Measurements from ENCODE around the gene SAMD14. TPM values are rescaled to one million over a fixed set of nuclear protein-coding genes. Genes with fewer than 3 reads are reported as not detected.

SAMD14 gene
- total and polyA plus RNA-seq, 7 donors, result 0.55 to 2.7 (median 1.0) TPM

DNA sequence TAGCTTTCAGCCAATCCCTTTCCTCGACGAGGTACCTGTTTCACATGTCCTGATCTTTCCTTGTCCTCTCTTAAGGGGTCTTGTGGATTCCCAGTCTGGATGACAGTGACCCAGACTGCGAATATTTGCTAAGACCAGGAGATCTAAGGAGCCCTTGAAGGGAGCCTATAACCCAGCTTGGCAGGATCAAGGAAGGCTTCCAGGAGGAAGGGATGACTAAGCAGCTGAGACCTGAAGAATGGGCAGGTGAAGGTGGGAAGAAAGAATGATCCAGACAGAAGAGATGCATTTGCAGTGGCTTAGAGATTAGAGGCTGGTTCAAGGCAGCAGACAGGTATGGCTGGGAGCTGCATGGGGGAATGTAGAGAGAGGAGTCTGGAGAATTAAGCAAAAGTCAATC is 36.7 kb downstream of the SAMD14 start:
- ATAC-seq, result no peak

DNA sequence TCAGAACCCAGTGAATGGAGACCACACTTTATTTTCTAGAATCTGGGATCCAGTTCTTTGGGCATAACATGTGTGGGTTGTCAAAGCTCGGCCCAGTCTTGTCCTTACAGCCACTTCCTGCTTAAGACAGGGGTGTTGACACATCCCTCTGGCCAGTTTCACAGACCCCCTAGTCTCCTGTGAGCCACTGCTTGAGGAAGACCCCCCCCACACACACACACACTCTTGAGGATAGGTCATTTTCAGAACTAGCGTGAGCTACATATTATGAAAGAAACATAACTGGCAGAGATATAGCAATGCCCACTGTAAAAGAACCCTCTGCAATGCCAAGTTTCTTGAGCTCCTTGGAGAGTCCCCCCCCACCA is 38.1 kb downstream of the SAMD14 start:
- Histone ChIP-seq H3K4me3 (no peak overlapping the region), H3K4me1 (peaks cover 17% of the 10 kb centered on the region), H3K36me3 (ENCODE audit: insufficient read depth in 1 of 2, low read depth in 1 of 2) (peaks cover 0 to 25% of the 10 kb centered on the region in 2 donors), H3K27me3 (ENCODE audit: insufficient read depth in 3 of 3, low read length in 2 of 3) (no peaks in the 10 kb centered on the region), H3K9me3 (no peaks in the 10 kb centered on the region), H3K27ac (no peak overlapping the region)
- DNase-seq (no peak), ATAC-seq (no peak)
- 65 to 79% (median 73%) methylated on average over 2 of the region's 2 CpGs for WGBS, 3 donors
- intact Hi-C loops (cut with DNase I), result loop anchor here in 1 of 2 donors (5.0 kb wide), 2 partner anchors 35 to 205 kb away; partner anchors contain the start of gene ITGA3
- TF ChIP-seq, protein P1, sequence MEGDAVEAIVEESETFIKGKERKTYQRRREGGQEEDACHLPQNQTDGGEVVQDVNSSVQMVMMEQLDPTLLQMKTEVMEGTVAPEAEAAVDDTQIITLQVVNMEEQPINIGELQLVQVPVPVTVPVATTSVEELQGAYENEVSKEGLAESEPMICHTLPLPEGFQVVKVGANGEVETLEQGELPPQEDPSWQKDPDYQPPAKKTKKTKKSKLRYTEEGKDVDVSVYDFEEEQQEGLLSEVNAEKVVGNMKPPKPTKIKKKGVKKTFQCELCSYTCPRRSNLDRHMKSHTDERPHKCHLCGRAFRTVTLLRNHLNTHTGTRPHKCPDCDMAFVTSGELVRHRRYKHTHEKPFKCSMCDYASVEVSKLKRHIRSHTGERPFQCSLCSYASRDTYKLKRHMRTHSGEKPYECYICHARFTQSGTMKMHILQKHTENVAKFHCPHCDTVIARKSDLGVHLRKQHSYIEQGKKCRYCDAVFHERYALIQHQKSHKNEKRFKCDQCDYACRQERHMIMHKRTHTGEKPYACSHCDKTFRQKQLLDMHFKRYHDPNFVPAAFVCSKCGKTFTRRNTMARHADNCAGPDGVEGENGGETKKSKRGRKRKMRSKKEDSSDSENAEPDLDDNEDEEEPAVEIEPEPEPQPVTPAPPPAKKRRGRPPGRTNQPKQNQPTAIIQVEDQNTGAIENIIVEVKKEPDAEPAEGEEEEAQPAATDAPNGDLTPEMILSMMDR (IDR thresholded peaks at IDR 0.05), result no peak

More for the DNA sequence above, 36.7 kb downstream of the SAMD14 start:
- Histone ChIP-seq H3K4me3 (no peak overlapping the region), H3K9me3 (no peaks in the 10 kb centered on the region), H3K27ac (no peak overlapping the region), H3K36me3 (ENCODE audit: insufficient read depth in 1 of 2, low read depth in 1 of 2) (peaks cover 0 to 31% of the 10 kb centered on the region in 2 donors), H3K4me1 (peaks cover 31% of the 10 kb centered on the region), H3K27me3 (ENCODE audit: insufficient read depth in 3 of 3, low read length in 2 of 3) (no peaks in the 10 kb centered on the region)
- no peak for DNase-seq
- TF ChIP-seq, protein P1 (IDR thresholded peaks at IDR 0.05), result no peak
- WGBS, 3 donors, result 82 to 92% (median 91%) methylated on average over 3 of the region's 3 CpGs
- intact Hi-C loops (cut with DNase I), result loop anchor here in 1 of 2 donors (5.0 kb wide), 2 partner anchors 36 to 204 kb away; partner anchors contain the start of gene ITGA3

DNA sequence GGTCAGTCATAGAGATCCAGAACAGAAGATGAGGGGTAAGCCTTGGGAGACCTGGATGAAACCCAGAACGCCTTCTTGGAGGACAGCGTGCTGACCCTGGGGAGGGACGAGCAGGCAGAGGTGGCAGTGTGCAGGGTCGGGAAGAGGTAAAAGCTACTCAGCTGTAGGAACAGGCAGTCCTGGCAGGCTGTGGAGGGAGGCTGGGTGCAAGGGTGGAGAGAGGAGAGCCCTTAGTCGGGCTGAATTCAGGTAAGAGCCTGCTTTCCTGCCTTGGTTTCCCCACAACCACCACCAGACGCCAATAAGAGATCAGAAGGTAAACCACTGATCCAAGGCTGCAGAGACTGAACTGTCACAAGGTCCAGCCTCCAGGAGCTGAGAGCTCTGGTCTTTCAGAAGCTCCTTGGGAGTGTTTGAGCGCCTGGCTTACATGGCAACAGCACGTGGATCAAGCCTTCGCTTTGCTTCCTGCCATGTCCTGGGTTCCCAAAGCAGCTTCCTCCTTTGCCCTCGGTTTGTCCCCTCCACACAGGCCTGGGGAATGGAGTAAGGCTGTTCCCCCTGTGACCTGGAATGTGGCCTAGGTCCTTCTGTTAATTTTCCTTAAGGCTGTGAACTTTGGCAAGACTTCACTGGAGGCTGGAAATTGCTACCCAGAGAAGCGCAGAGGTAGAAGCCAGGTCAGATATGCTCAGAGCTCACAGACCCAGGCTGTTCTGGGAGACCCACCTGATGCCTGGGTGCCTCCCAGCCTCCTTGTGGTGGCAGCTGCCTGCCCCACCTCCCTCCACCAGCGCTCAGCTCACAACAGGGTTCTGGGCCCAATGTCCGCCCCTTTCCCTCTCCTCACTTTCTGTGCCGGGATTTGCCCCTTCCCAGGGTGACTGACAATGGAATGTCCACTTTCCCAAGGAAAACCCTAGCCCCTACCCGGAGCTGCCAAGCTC is 38.7 kb downstream of the SAMD14 start:
- Histone ChIP-seq H3K27ac (no peak overlapping the region), H3K9me3 (no peaks in the 10 kb centered on the region), H3K36me3 (ENCODE audit: insufficient read depth in 1 of 2, low read depth in 1 of 2) (peaks cover 0 to 25% of the 10 kb centered on the region in 2 donors), H3K27me3 (ENCODE audit: insufficient read depth in 3 of 3, low read length in 2 of 3) (no peaks in the 10 kb centered on the region), H3K4me3 (no peak overlapping the region), H3K4me1 (peaks cover 11% of the 10 kb centered on the region)
- DNase-seq (no peak), ATAC-seq (no peak)
- TF ChIP-seq, protein P1 (IDR thresholded peaks at IDR 0.05), result no peak
- 69 to 80% (median 76%) methylated on average over 15 of the region's 15 CpGs for WGBS, 3 donors
- intact Hi-C loops (cut with DNase I), result loop anchor here in 1 of 2 donors (5.0 kb wide), 2 partner anchors 34 to 206 kb away; partner anchors contain the start of gene ITGA3

DNA sequence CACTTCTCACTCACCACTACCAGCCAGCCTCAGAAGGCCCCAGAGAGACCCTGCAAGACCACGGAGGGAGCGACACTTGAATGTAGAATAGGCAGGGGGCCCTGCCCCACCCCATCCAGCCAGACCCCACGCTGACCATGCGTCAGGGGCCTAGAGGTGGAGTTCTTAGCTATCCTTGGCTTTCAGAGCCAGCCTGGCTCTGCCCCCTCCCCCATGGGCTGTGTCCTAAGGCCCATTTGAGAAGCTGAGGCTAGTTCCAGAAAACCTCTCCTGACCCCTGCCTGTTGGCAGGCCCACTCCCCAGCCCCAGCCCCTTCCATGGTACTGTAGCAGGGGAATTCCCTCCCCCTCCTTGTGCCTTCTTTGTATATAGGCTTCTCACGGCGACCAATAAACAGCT is 39.9 kb downstream of the SAMD14 start:
- peaks cover 0 to 25% of the 10 kb centered on the region in 2 donors for H3K36me3 ChIP-seq (ENCODE audit: insufficient read depth in 1 of 2, low read depth in 1 of 2)
- intact Hi-C loops (cut with DNase I), result loop anchor here in 1 of 2 donors (5.0 kb wide), 2 partner anchors 33 to 207 kb away; partner anchors contain the start of gene ITGA3
- H3K4me1 ChIP-seq, result peaks cover 5% of the 10 kb centered on the region
- no peaks in the 10 kb centered on the region for H3K27me3 ChIP-seq (ENCODE audit: insufficient read depth in 3 of 3, low read length in 2 of 3)
- WGBS, 3 donors, result 78 to 84% (median 81%) methylated on average over 6 of the region's 6 CpGs
- H3K9me3 ChIP-seq, result no peaks in the 10 kb centered on the region
- no peak overlapping the region for H3K27ac ChIP-seq
- H3K4me3 ChIP-seq, result no peak overlapping the region
- peak in 1 of 2 donors; percentile 15 for DNase-seq
- TF ChIP-seq, protein P1 (IDR thresholded peaks at IDR 0.05), result no peak
- no peak for ATAC-seq

Data from psoas muscle (tissue), 8 donors.